Measurements from ENCODE around the gene SRL.

DNA sequence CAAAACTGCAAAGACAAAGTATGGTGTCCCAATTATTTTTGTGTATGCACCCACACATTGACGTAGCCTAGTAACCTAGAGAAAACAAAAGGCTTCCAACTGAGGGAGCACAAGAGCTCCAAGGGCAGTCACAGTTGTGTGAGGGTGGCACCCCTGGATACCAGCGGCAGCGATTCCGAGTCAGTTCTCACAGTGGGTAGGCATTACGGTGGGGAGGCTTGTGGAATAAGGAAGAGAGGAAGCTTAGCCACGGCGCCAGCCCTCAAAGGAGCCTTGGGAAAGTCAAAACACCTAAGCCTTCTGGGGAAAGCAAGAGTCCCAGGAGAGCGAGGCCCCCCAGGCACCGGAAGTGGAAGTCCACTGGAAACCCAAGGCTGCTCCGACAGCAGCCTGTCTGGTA is 94.6 kb downstream of the SRL start:
- TF ChIP-seq, protein P1, sequence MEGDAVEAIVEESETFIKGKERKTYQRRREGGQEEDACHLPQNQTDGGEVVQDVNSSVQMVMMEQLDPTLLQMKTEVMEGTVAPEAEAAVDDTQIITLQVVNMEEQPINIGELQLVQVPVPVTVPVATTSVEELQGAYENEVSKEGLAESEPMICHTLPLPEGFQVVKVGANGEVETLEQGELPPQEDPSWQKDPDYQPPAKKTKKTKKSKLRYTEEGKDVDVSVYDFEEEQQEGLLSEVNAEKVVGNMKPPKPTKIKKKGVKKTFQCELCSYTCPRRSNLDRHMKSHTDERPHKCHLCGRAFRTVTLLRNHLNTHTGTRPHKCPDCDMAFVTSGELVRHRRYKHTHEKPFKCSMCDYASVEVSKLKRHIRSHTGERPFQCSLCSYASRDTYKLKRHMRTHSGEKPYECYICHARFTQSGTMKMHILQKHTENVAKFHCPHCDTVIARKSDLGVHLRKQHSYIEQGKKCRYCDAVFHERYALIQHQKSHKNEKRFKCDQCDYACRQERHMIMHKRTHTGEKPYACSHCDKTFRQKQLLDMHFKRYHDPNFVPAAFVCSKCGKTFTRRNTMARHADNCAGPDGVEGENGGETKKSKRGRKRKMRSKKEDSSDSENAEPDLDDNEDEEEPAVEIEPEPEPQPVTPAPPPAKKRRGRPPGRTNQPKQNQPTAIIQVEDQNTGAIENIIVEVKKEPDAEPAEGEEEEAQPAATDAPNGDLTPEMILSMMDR (conservative IDR thresholded peaks at IDR 0.05; ENCODE audit: low read length): no peak
- no peak for TF ChIP-seq EZH2phosphoT487 (IDR thresholded peaks at IDR 0.05; ENCODE audit: borderline replicate concordance)
